Activated naive CD4-positive, alpha-beta T cell treated with anti-CD3 and anti-CD28 coated beads for 36 hours (primary cell): ENCODE data around the gene ITSN2. TPM values are rescaled to one million over a fixed set of nuclear protein-coding genes. Genes with fewer than 3 reads are reported as not detected.

ENCODE experiments used
- CTCF ChIA-PET: fragments of 350-600 bp; sonication (Branson Sonifier 250); formaldehyde crosslinking; loops from one replicate; lab custom pipeline; 2021; ENCODE audit warnings: antibody characterized with exemption; lab: Charles Lee
- DNase-seq: peaks from one replicate; pipeline ENCODE4 v3.0.0-alpha.2; 2020
- H3K27ac Mint-ChIP-seq: one replicate; pipeline ENCODE4 v1.8.0; 2021; ENCODE audit warnings: mild to moderate bottlenecking, mixed read lengths
- H3K27me3 Mint-ChIP-seq: one replicate; pipeline ENCODE4 v1.8.0; 2021; ENCODE audit warnings: low read depth, mixed read lengths
- H3K36me3 Mint-ChIP-seq: one replicate; pipeline ENCODE4 v1.8.0; 2021; ENCODE audit warnings: low read depth, mixed read lengths
- H3K4me1 Mint-ChIP-seq: one replicate; pipeline ENCODE4 v1.8.0; 2021; ENCODE audit warnings: low read depth, mixed read lengths
- H3K4me3 Mint-ChIP-seq: one replicate; pipeline ENCODE4 v1.8.0; 2021; ENCODE audit warnings: mild to moderate bottlenecking, moderate library complexity, mixed read lengths
- H3K9me3 Mint-ChIP-seq: one replicate; pipeline ENCODE4 v1.8.0; 2021; ENCODE audit warnings: mixed read lengths
- intact Hi-C: fragments of 100-400 bp; cut with micrococcal nuclease; formaldehyde crosslinking; loops from one replicate; pipeline ENCODE4 v1.15.1; 2023
- total RNA-seq, 2 experiments: library from RNA; stranded (reverse); gene quantifications; one replicate each; pipeline ENCODE4 v1.2.3, GENCODE V29; 2021

The ITSN2 gene
- total RNA-seq, 2 experiments from 2014 or later: 46.1 to 46.7 TPM

DNA sequence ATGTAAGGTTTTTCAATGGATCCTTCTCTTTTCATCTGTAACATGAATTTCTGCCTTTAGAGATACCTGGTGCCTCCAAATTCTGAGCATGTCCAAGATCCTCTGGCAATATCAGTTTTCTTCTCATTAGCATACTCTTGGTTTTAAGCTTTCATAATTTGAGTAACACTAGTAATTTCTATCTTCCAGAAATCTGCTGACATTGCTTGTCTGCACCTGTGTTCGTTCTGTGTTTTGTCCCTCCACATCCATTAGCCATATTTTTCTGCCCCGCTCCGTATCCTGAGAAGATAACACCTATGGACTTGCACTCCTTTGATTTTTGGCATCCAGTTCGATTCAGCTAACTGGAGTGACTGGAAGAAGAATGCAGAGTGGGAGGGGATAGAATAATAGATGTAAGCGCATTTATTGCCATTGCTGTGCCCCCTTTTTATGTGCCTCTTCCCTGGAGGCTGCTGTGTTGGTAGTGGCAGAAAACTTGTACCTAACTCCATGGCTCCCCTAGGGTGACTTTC is 32.3 kb upstream of the ITSN2 start:
- Mint-ChIP-seq H3K4me3 (no peak overlapping the region), H3K27me3 (no peaks in the 10 kb centered on the region), H3K36me3 (no peaks in the 10 kb centered on the region), H3K27ac (no peak overlapping the region), H3K4me1 (no peaks in the 10 kb centered on the region), H3K9me3 (no peaks in the 10 kb centered on the region)
- DNase-seq: no peak
- intact Hi-C loops: no loop called here
- CTCF ChIA-PET: interaction anchor here (0.8 kb wide), 1 partner anchor 15 kb away, joined by 3 read pairs; no protein-coding TSS in a partner anchor

DNA sequence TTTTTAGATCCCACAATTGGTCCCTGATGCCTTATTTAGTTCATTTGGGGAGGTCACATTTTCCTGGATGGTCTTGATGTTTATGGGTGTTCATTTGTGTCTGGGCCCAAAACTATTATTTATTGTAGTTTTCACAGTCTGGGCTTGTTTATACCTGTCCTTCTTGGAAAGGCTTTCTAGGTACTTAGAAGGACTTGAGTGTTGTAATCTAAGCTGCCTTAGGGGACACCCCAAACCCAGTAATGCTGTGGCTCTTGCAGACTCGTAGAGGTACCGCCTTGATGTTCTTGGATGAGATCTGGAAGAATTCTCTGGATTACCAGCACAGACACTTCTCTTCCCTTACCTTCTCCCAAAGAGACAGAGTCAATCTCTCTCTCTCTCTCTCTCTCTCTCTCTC is 25.0 kb upstream of the ITSN2 start:
- CTCF ChIA-PET: interaction anchor here (0.9 kb wide), 1 partner anchor 168 kb away, joined by 3 read pairs; no protein-coding TSS in a partner anchor
- no peaks in the 10 kb centered on the region for H3K27me3 Mint-ChIP-seq
- no peak for DNase-seq
- no peaks in the 10 kb centered on the region for H3K4me1 Mint-ChIP-seq
- H3K36me3 Mint-ChIP-seq: no peaks in the 10 kb centered on the region
- no peak overlapping the region for H3K4me3 Mint-ChIP-seq
- H3K9me3 Mint-ChIP-seq: no peaks in the 10 kb centered on the region
- intact Hi-C loops: no loop called here
- H3K27ac Mint-ChIP-seq: no peak overlapping the region

DNA sequence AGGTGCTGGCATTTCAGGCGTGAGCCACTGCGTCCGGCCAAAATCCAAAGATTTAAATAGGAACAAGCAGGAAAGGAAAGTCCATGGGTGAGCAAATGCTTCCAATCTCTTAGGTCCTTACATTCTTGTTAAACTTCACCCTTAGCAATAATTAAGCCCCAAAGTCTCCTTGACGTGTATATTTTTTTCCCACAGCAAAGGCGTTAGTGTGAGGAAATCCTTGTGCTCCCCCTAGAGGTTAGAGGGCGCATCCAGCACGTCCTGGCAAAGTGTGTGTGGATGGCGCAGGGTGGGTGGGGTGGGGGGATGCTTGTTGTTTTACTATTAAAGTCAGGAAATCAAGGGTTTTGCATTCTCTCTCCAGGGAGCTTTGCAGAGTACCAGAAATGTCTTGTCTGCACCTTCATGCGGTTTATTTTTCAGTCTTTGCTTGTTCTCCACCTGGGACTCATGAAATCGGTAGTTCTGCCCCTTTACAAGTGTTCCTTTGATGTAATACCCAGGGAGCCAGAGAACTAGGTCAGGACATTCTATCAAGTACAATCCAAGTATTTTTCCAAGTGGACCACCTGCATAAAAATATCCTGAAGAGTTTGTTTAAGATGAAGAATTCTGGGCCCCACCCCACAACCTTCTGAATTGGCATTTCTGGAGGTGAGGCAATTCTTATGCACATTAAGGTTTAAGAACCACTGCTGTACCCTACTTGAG is 22.2 kb upstream of the ITSN2 start:
- no peaks in the 10 kb centered on the region for H3K9me3 Mint-ChIP-seq
- no peaks in the 10 kb centered on the region for H3K36me3 Mint-ChIP-seq
- H3K27ac Mint-ChIP-seq: no peak overlapping the region
- intact Hi-C loops: loop anchor here (1.0 to 5.0 kb wide), 4 partner anchors 154 to 560 kb away; partner anchors contain the start of gene TP53I3
- DNase-seq: peak; percentile 74
- no peaks in the 10 kb centered on the region for H3K27me3 Mint-ChIP-seq
- H3K4me3 Mint-ChIP-seq: no peak overlapping the region
- CTCF ChIA-PET: interaction anchor here (0.7 to 1.1 kb wide), 3 partner anchors 155 to 297 kb away, joined by 3 to 5 read pairs (median 3); no protein-coding TSS in a partner anchor
- H3K4me1 Mint-ChIP-seq: no peaks in the 10 kb centered on the region

DNA sequence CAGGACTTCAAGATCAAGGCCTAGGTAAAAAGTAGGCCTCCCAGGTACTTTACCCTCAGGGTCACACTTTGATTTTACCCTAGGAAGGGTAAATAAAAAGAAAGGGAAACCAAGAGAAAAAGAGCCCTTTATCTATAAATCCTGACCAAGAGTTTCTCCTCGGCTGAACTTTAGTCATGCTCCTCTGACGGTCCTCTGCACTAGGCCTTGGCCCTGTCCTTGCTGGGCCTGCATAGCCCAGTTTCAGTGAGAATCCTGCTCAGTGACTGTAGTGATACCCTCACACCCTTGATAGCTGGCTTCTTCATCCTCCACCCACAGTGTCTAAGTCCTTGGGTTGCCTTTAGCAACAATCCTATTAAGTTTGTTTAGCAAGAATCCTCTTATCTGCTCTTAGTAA is 20.5 kb upstream of the ITSN2 start:
- no peak for DNase-seq
- Mint-ChIP-seq H3K4me3 (no peak overlapping the region), H3K27me3 (no peaks in the 10 kb centered on the region), H3K36me3 (no peaks in the 10 kb centered on the region), H3K4me1 (no peaks in the 10 kb centered on the region), H3K9me3 (no peaks in the 10 kb centered on the region), H3K27ac (no peak overlapping the region)
- intact Hi-C loops: loop anchor here (5.0 kb wide), 1 partner anchor 559 kb away; no protein-coding TSS in a partner anchor
- CTCF ChIA-PET: interaction anchor here (1.1 kb wide), 1 partner anchor 259 kb away, joined by 3 read pairs; no protein-coding TSS in a partner anchor

DNA sequence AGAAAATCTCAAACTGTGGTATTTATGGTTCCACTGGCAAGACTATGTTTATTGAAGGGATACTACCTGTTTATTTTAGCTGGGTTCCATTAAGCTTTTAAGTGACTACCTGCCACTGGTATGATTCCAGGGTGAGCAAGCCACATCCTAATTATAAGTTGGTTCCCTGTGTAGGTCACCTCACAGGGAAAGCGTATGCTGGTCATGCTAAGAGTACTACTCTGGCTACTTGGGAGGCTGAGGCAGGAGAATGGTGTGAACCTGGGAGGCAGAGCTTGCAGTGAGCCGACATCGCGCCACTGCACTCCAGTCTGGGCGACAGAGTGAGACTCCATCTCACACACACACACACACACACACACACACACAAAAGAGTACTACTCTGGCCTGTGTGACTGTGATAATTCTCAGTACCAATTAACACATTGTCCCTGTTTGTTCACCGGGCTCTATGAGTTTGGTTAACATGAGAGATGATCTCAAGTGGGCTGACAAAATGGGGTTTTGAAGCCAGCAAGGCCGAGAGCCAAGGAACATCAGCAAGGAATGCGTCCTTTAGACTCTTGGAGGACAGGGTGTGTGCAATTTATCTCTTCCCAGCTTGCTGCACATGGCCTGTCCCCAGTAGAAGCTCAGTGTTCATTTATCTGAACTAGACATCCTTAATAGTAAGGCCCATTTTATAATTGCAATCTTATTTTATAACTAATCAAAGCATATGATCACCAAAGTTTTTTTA is 15.2 kb upstream of the ITSN2 start:
- Mint-ChIP-seq H3K27me3 (no peaks in the 10 kb centered on the region), H3K36me3 (no peaks in the 10 kb centered on the region), H3K4me3 (no peak overlapping the region), H3K27ac (no peak overlapping the region), H3K9me3 (no peaks in the 10 kb centered on the region), H3K4me1 (no peaks in the 10 kb centered on the region)
- intact Hi-C loops: no loop called here
- CTCF ChIA-PET: no interaction called here
- no peak for DNase-seq

DNA sequence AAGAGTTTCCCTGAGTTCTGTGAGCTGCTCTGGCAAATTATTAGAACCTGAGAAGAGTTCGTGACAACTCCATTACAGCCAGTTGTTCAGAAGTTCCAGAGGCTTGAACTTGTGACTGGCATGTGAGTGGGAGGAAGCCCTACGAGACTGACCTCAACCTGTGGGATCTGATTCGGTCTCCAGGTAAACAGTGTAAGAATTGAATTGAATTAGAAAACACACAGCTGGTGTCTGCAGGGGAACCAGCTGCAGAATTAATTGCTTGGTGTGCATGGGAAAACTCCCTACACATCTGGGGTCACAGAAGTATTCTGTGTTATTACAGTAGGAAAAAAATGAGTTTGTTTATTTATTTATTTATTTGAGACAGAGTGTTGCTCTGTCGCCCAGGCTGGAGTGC is 14.0 kb upstream of the ITSN2 start:
- Mint-ChIP-seq H3K36me3 (no peaks in the 10 kb centered on the region), H3K4me1 (no peaks in the 10 kb centered on the region), H3K27ac (no peak overlapping the region), H3K4me3 (no peak overlapping the region), H3K27me3 (no peaks in the 10 kb centered on the region), H3K9me3 (no peaks in the 10 kb centered on the region)
- intact Hi-C loops: no loop called here
- no peak for DNase-seq
- CTCF ChIA-PET: no interaction called here

DNA sequence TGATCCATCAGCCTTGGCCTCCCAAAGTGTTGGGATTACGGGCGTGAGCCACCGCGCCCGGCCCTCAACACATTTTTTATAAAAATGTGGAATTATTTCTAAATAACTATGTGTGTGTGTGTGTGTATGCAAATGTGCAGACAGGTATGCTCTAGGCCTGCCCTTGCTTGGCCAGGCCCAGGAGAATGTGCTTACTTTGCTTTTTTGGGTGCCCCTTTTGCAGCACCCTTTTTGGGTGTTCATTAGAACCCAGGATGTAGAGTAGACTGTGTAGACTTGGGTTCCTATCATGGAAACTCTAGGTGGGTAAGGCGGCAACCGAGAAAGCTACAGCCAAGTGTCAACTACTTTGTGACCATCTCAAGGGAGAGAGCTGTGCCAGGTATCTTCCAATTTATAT is 11.7 kb upstream of the ITSN2 start:
- Mint-ChIP-seq H3K27me3 (no peaks in the 10 kb centered on the region), H3K4me3 (no peak overlapping the region), H3K4me1 (no peaks in the 10 kb centered on the region), H3K36me3 (no peaks in the 10 kb centered on the region), H3K27ac (no peak overlapping the region), H3K9me3 (no peaks in the 10 kb centered on the region)
- DNase-seq: no peak
- CTCF ChIA-PET: interaction anchor here (0.7 to 1.1 kb wide), 2 partner anchors 11 to 14 kb away, joined by 3 to 4 read pairs; no protein-coding TSS in a partner anchor
- intact Hi-C loops: no loop called here

DNA sequence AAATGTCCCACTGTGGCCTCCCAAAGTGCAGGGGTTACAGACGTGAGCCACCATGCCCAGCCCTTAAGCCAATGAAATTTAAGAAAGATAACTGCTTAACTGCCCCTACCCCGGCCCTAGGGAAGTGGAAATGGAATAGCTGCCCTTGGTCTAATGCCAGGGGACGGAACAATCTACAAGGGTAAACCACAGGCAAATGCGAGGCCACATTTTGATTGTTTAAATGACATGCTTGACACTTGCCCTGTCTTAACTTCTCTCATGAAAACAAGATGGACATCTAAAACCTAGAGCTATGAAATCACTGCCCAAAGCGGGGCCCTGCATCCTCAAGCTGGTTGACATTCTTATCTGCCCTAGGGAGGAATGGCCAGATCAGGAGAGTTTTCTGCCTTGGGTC is 5.5 kb upstream of the ITSN2 start:
- no peak overlapping the region for H3K4me3 Mint-ChIP-seq
- CTCF ChIA-PET: no interaction called here
- intact Hi-C loops: no loop called here

DNA sequence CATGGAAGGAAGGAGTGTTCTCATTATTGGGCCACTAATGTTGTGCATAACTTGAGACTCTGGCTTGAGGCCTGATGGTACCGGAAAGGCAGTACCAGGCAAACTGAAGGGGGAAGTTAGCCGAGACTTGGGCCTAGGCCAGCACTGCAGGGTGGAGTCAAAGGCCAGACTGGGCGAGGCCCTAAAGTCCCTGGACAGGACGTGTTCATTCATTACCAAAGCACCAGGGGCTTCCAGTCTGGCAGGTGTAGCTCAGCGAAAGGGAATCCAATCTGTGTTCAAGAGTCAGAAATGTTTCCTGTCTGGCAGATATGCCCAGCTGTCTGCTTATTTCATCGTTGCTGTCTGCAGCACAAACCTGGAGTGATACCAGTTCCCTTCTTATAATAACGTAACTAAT is 4.7 kb upstream of the ITSN2 start:
- Mint-ChIP-seq H3K27ac (no peak overlapping the region), H3K4me1 (peaks cover 3% of the 10 kb centered on the region), H3K36me3 (no peaks in the 10 kb centered on the region), H3K9me3 (no peaks in the 10 kb centered on the region), H3K27me3 (no peaks in the 10 kb centered on the region), H3K4me3 (no peak overlapping the region)
- DNase-seq: no peak
- CTCF ChIA-PET: no interaction called here
- intact Hi-C loops: no loop called here

More for the DNA sequence above, 5.5 kb upstream of the ITSN2 start:
- Mint-ChIP-seq H3K27ac (no peak overlapping the region), H3K36me3 (no peaks in the 10 kb centered on the region), H3K4me1 (peaks cover 3% of the 10 kb centered on the region), H3K9me3 (no peaks in the 10 kb centered on the region), H3K27me3 (no peaks in the 10 kb centered on the region)
- no peak for DNase-seq

DNA sequence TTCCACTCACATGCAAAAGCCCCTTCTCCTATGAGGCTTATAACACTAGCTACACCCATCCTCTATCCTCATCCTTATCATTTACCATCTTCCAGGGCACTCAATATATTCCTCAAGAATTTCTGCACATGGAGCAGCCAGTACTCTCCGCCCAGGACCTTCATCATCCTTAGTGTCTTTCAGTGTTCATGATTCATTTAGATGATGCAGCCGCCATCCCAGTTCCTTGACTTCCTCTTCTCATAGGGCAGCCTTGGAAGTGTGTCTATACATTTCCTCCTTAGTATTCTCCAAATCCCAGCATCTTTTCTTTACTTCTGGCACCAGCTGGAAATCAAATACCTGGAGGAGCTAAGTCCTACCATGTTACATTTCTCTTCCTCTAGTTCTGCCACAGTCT is 3.0 kb upstream of the ITSN2 start:
- Mint-ChIP-seq H3K36me3 (no peaks in the 10 kb centered on the region), H3K27me3 (no peaks in the 10 kb centered on the region), H3K4me3 (no peak overlapping the region), H3K4me1 (peaks cover 8% of the 10 kb centered on the region), H3K27ac (no peak overlapping the region), H3K9me3 (no peaks in the 10 kb centered on the region)
- intact Hi-C loops: no loop called here
- CTCF ChIA-PET: no interaction called here
- no peak for DNase-seq

DNA sequence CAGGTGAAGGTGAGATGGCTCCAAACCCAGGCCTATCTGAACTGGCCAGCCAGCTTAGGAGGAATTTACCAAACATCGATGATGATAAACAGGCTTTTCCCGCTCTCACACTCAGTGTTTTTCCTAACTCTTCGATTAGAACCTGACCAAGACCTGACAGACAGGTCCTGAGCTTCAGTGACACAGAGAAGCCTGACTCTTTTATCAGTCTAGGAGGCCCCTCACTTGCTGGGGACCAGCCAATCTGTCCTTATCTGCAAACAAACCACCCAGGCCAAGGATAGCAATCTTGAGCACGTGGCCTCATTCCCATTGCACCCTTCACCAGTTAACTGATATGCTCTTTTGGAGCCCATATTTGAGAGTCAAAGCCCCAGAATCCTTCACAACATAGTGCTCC is 1.9 kb upstream of the ITSN2 start:
- Mint-ChIP-seq H3K36me3 (peaks cover under 1% of the 10 kb centered on the region), H3K9me3 (no peaks in the 10 kb centered on the region), H3K27me3 (no peaks in the 10 kb centered on the region), H3K4me1 (peaks cover 15% of the 10 kb centered on the region), H3K4me3 (no peak overlapping the region), H3K27ac (no peak overlapping the region)
- DNase-seq: no peak
- intact Hi-C loops: no loop called here
- CTCF ChIA-PET: no interaction called here

DNA sequence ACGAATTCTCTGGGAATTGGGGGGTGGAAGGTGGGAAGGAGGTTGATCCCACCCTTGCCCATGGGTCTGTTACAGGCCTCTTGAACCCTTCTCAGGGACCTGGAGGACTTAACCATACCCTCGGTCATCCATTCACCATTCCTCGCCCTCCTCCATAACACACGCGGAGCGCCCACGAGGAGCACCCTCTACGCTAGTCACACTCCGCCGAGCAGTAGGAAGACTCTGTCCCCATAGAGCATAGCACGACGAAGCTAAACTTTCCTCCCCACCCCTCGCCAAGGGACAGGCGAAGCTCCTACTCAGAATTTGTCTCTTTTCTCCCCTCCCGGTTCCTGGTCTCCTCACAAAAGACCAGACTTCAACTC is 611 bp upstream of the ITSN2 start:
- Mint-ChIP-seq H3K9me3 (no peaks in the 10 kb centered on the region), H3K27ac (peak overlapping the region; percentile 83), H3K36me3 (peaks cover 3% of the 10 kb centered on the region), H3K4me1 (peaks cover 21% of the 10 kb centered on the region), H3K27me3 (no peaks in the 10 kb centered on the region), H3K4me3 (peak overlapping the region; percentile 76)
- CTCF ChIA-PET: interaction anchor here (0.6 kb wide), 1 partner anchor 434 kb away, joined by 3 read pairs; the partner anchor contains the start of gene ATAD2B
- intact Hi-C loops: loop anchor here (1.0 to 2.0 kb wide), 3 partner anchors 130 to 434 kb away; partner anchors contain the start of genes ATAD2B, NCOA1 and SF3B6
- no peak for DNase-seq
